OCI-LY7 (cell line): Measurements from ENCODE around the gene FLNA. TPM values are rescaled to one million over a fixed set of nuclear protein-coding genes. Genes with fewer than 3 reads are reported as not detected.

Experiments
- BruUV-seq: library from RNA; stranded (reverse); fragments of 400-500 nt; replicated peaks from 2 replicates; lab custom pipeline; 2021; lab: Mats Ljungman, UMichigan
- CTCF ChIA-PET: fragments of 300-600 bp; sonication (Branson Sonifier 250); formaldehyde crosslinking; loops from one replicate; lab custom pipeline; 2022; ENCODE audit warnings: antibody characterized with exemption; ENCODE audit not compliant: unreplicated experiment; lab: Charles Lee
- POLR2A ChIA-PET: fragments of 300-600 bp; sonication (Branson Sonifier 250); formaldehyde crosslinking; loops from one replicate; lab custom pipeline; 2022; ENCODE audit warnings: antibody characterized with exemption; lab: Charles Lee
- DNase-seq: peaks from one replicate; pipeline ENCODE4 v3.0.0-alpha.2; 2015; ENCODE audit warnings: low spot score
- H2AFZ ChIP-seq: fragments of 200-600 bp; sonication (generic), shearing (Covaris generic); 2 replicates; pipeline ENCODE4 v1.6.1; 2014; ENCODE audit warnings: mild to moderate bottlenecking, antibody characterized with exemption, low read length, moderate library complexity
- H3K27ac ChIP-seq: fragments of 200-600 bp; sonication (generic); 2 replicates; pipeline ENCODE4 v1.5.1; 2014; ENCODE audit warnings: mixed run types, low read depth, mild to moderate bottlenecking, moderate library complexity, low read length, inconsistent platforms; ENCODE audit not compliant: poor library complexity, severe bottlenecking
- H3K36me3 ChIP-seq: fragments of 200-600 bp; sonication (generic); 2 replicates; pipeline ENCODE4 v1.6.1; 2014; ENCODE audit warnings: mild to moderate bottlenecking, antibody characterized with exemption, low read length, moderate library complexity, mixed read lengths; ENCODE audit not compliant: insufficient read depth
- H3K4me1 ChIP-seq: fragments of 200-600 bp; sonication (generic); 2 replicates; pipeline ENCODE4 v1.5.1; 2014; ENCODE audit warnings: mild to moderate bottlenecking, low read length; ENCODE audit not compliant: insufficient read depth, poor library complexity, severe bottlenecking
- H3K4me2 ChIP-seq: fragments of 200-600 bp; sonication (generic); 2 replicates; pipeline ENCODE4 v1.6.1; 2014; ENCODE audit warnings: mild to moderate bottlenecking, low read length
- H3K4me3 ChIP-seq: fragments of 200-600 bp; sonication (generic); 2 replicates; pipeline ENCODE4 v1.5.1; 2014; ENCODE audit warnings: mild to moderate bottlenecking, low read depth, low read length; ENCODE audit not compliant: poor library complexity, severe bottlenecking
- H3K79me2 ChIP-seq: fragments of 200-600 bp; sonication (generic); 2 replicates; pipeline ENCODE4 v1.6.1; 2016; ENCODE audit warnings: low read depth, mild to moderate bottlenecking, low read length, moderate library complexity, mixed read lengths; ENCODE audit not compliant: insufficient read depth
- H3K9me2 ChIP-seq: fragments of 200-600 bp; sonication (generic); 2 replicates; pipeline ENCODE4 v1.6.1; 2016; ENCODE audit warnings: mild to moderate bottlenecking, low read length, mixed read lengths; ENCODE audit not compliant: insufficient read depth
- H3K9me3 ChIP-seq: fragments of 200-600 bp; sonication (generic); 2 replicates; pipeline ENCODE4 v1.6.1; 2014; ENCODE audit warnings: mild to moderate bottlenecking, mixed run types, low read length, mixed read lengths
- H4K20me1 ChIP-seq: fragments of 200-600 bp; sonication (generic); 2 replicates; pipeline ENCODE4 v1.6.1; 2014; ENCODE audit warnings: mild to moderate bottlenecking, antibody characterized with exemption, low read length, moderate library complexity, mixed read lengths; ENCODE audit not compliant: insufficient read depth
- EZH2phosphoT487 ChIP-seq: fragments of 200-600 bp; sonication (generic); IDR thresholded peaks from 2 replicates; pipeline ENCODE4 v1.6.1; 2018; ENCODE audit warnings: low read depth, borderline replicate concordance, mild to moderate bottlenecking, mixed run types, antibody characterized with exemption, low read length, moderate library complexity, mixed read lengths
- intact Hi-C: fragments of 100-400 bp; cut with micrococcal nuclease; formaldehyde crosslinking; loops from one replicate; pipeline ENCODE4 v1.10.0; 2022; ENCODE audit not compliant: unreplicated experiment
- total RNA-seq, 2 experiments: library from RNA; depleted of rRNA in 1 of 2; stranded (reverse); fragments of >200 nt in 1 of 2; shearing (Covaris generic) in 1 of 2; gene quantifications; 2 replicates each; pipeline ENCODE4 v1.2.3, GENCODE V29; 2014 to 2022
- TF ChIP-seq, protein P1 (sequence below): fragments of 200-600 bp; sonication (generic); conservative IDR thresholded peaks from 2 replicates; pipeline ENCODE4 v1.5.1; 2014; ENCODE audit warnings: mild to moderate bottlenecking, antibody characterized with exemption, low read length, moderate library complexity, mixed read lengths

FLNA gene
- total RNA-seq, 2 experiments from 2014 or later, result 78.8 to 97.7 TPM

DNA sequence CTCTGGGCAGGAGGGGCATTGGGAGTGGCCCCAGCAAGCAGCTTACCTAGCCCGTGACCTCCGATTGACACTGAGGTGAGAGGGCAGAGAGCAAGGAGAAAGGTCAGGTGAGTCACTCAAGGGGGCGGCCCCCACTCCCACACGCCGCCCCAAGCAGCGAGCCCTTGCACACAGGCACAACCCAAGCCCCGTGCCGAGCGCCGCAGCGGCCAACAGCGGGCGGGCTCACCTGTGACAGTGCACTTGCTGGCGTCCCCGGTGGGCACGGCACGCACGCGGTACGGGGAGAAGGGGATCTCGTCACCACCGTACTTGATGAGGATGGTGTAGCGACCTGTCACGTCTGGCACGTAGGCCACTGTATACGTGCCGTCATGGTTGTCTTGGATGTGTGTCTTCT, 17.2 kb downstream of the FLNA start:
- H3K9me3 ChIP-seq, result no peaks in the 10 kb centered on the region
- DNase-seq, result no peak
- H3K4me2 ChIP-seq, result no peak overlapping the region
- ChIA-PET CTCF (no interaction called here), POLR2A (no interaction called here)
- no TSS peak for BruUV-seq
- no peaks in the 10 kb centered on the region for H3K79me2 ChIP-seq
- peaks cover 57% of the 10 kb centered on the region for H3K36me3 ChIP-seq
- intact Hi-C loops, result no loop called here
- no peak for TF ChIP-seq EZH2phosphoT487
- TF ChIP-seq, protein P1, sequence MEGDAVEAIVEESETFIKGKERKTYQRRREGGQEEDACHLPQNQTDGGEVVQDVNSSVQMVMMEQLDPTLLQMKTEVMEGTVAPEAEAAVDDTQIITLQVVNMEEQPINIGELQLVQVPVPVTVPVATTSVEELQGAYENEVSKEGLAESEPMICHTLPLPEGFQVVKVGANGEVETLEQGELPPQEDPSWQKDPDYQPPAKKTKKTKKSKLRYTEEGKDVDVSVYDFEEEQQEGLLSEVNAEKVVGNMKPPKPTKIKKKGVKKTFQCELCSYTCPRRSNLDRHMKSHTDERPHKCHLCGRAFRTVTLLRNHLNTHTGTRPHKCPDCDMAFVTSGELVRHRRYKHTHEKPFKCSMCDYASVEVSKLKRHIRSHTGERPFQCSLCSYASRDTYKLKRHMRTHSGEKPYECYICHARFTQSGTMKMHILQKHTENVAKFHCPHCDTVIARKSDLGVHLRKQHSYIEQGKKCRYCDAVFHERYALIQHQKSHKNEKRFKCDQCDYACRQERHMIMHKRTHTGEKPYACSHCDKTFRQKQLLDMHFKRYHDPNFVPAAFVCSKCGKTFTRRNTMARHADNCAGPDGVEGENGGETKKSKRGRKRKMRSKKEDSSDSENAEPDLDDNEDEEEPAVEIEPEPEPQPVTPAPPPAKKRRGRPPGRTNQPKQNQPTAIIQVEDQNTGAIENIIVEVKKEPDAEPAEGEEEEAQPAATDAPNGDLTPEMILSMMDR, result no peak
- no peak overlapping the region for H3K27ac ChIP-seq
- H2AFZ ChIP-seq, result no peak overlapping the region
- no peaks in the 10 kb centered on the region for H3K9me2 ChIP-seq
- H3K4me1 ChIP-seq, result no peaks in the 10 kb centered on the region
- H3K4me3 ChIP-seq, result no peak overlapping the region
- no peaks in the 10 kb centered on the region for H4K20me1 ChIP-seq

DNA sequence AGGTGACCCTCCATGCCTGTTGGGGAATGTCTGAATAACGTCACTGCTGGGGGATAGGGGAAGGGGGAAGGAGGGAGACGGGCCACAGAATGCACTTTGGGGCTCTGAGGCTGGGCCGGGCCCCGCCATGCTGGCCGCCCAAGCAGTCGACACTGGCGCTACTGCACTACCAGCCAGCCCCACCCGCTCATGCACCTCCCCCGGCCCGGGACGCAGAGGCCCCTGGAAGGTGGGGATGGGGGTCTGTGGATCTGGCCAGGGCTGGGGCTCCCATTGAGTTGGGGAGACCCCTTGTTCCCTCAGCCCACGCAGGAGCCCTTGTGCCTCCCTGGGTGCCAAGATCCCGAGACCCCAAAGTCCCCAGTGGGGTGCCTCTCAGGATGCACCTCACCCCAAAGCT, 17.8 kb downstream of the FLNA start:
- no peaks in the 10 kb centered on the region for H3K4me1 ChIP-seq
- intact Hi-C loops, result no loop called here
- H3K4me3 ChIP-seq, result no peak overlapping the region
- no peaks in the 10 kb centered on the region for H3K9me3 ChIP-seq
- no peak overlapping the region for H2AFZ ChIP-seq
- ChIA-PET CTCF (no interaction called here), POLR2A (interaction anchor here (0.6 kb wide), 1 partner anchor 9 kb away, joined by 3 read pairs; no protein-coding TSS in a partner anchor)
- DNase-seq, result no peak
- H3K79me2 ChIP-seq, result no peaks in the 10 kb centered on the region
- no peak overlapping the region for H3K4me2 ChIP-seq
- H4K20me1 ChIP-seq, result no peaks in the 10 kb centered on the region
- no peak overlapping the region for H3K27ac ChIP-seq
- TF ChIP-seq EZH2phosphoT487, result no peak
- TF ChIP-seq, protein P1, result no peak
- H3K9me2 ChIP-seq, result no peaks in the 10 kb centered on the region
- peaks cover 51% of the 10 kb centered on the region for H3K36me3 ChIP-seq
- no TSS peak for BruUV-seq

DNA sequence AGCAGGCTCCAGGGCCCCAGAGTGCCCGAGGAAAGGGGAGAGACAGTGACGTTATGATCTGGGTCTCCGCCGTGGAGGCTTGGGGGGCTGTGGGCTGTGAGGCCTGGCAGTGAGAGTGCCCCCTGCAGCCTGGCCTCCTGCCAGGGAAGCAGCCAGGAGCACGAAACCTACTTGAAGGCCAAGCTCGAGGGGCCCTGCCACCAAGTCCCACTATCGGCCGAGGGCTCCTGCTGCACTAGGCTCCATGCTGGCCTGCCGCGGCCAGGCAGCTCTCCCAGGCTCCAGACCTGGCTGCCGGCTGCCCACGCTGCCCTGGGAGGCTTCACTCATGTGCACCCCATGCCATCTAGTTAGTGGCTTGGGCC, 18.7 kb downstream of the FLNA start:
- no peak overlapping the region for H3K4me2 ChIP-seq
- no peak for DNase-seq
- H3K9me3 ChIP-seq, result no peaks in the 10 kb centered on the region
- no peaks in the 10 kb centered on the region for H3K9me2 ChIP-seq
- POLR2A ChIA-PET, result no interaction called here
- H3K36me3 ChIP-seq, result peaks cover 47% of the 10 kb centered on the region
- H2AFZ ChIP-seq, result no peak overlapping the region
- H3K79me2 ChIP-seq, result no peaks in the 10 kb centered on the region
- H3K27ac ChIP-seq, result no peak overlapping the region
- H4K20me1 ChIP-seq, result no peaks in the 10 kb centered on the region
- no peaks in the 10 kb centered on the region for H3K4me1 ChIP-seq
- H3K4me3 ChIP-seq, result no peak overlapping the region
- BruUV-seq, result no TSS peak
- CTCF ChIA-PET, result no interaction called here
- TF ChIP-seq EZH2phosphoT487, result no peak
- TF ChIP-seq, protein P1, result no peak
- intact Hi-C loops, result no loop called here
